Measurements from ENCODE around the gene TTLL1. TPM values are rescaled to one million over a fixed set of nuclear protein-coding genes. Genes with fewer than 3 reads are reported as not detected.

The TTLL1 gene
- total and polyA plus RNA-seq, 2 of the 4 experiments (the other 2 are of a cell fraction), result 10.8 to 13.2 TPM

GRCh38 chr22:43038325-43038724 lies 50.9 kb downstream of the TTLL1 start:
- H3K4me2 ChIP-seq (ENCODE audit: low read depth, low read length), result no peak overlapping the region
- intact Hi-C loops (cut with micrococcal nuclease) (no loop called here), in situ Hi-C loops (cut with MboI; ENCODE audit: low sequenced_read_pairs) (no loop called here), dilution Hi-C loops (cut with HindIII; ENCODE audit: low sequenced_read_pairs, unreplicated experiment) (no loop called here)
- peaks cover 6% of the 10 kb centered on the region for H4K20me1 ChIP-seq (ENCODE audit: insufficient read depth, low read length)
- 68% methylated on average over 3 of the region's 15 CpGs; no CpG with 5 or more reads in 1 of the 2 experiments for WGBS, 2 experiments (ENCODE audit: extremely low coverage in 2 of 2, insufficient read length in 1 of 2)
- no peak overlapping the region for H2AK5ac ChIP-seq (ENCODE audit: low read depth, low read length)
- no peak overlapping the region for H2BK5ac ChIP-seq (ENCODE audit: low read depth, low read length, poor library complexity, severe bottlenecking)
- H3K14ac ChIP-seq (replicated peaks; ENCODE audit: low read depth, low read length), result no peak overlapping the region
- H4K91ac ChIP-seq (ENCODE audit: insufficient read depth, low read depth, low read length), result no peak overlapping the region
- no peak overlapping the region for H3K9ac ChIP-seq (ENCODE audit: low read depth, low read length)
- ATAC-seq (ENCODE audit: low read depth) (no peak), DNase-seq (no peak)
- no peak overlapping the region for H3K18ac ChIP-seq (ENCODE audit: low read depth, low read length)
- CTCF ChIA-PET, result no interaction called here
- H2BK20ac ChIP-seq (ENCODE audit: low read depth, low read length), result no peak overlapping the region
- no peak overlapping the region for H4K5ac ChIP-seq (ENCODE audit: low read depth, low read length)
- no peak overlapping the region for H3K4me3 ChIP-seq (ENCODE audit: insufficient read depth, low read depth, low read length)
- no peaks in the 10 kb centered on the region for H3K79me1 ChIP-seq (ENCODE audit: low read depth in 1 of 2, low read length in 2 of 2)
- no peaks in the 10 kb centered on the region for H3K36me3 ChIP-seq (ENCODE audit: control insufficient read depth, insufficient read depth, low read length)
- no peak overlapping the region for H2AFZ ChIP-seq (replicated peaks; ENCODE audit: low read length, poor library complexity)
- no TSS peak for BruUV-seq (replicated peaks)
- H3K23ac ChIP-seq (ENCODE audit: low read depth, low read length), result no peak overlapping the region
- POLR2A ChIA-PET (ENCODE audit: unreplicated experiment), result no interaction called here
- no peak overlapping the region for H3K4ac ChIP-seq (ENCODE audit: low read depth, low read length)
- no peaks in the 10 kb centered on the region for H3K27me3 ChIP-seq (ENCODE audit: control insufficient read depth, insufficient read depth, low read length)
- H2AK9ac ChIP-seq (replicated peaks; ENCODE audit: low read depth, low read length, poor library complexity), result no peak overlapping the region
- H3K9me1 ChIP-seq (ENCODE audit: insufficient read depth, low read length), result 0 out of 2 replicates have a peak, but pooled peaks cover 2% of the 10 kb centered on the region
- H3K56ac ChIP-seq (ENCODE audit: extremely low read depth, insufficient read depth, low read length), result no peak overlapping the region
- H3K4me1 ChIP-seq (ENCODE audit: control insufficient read depth, insufficient read depth, low read length), result 0 out of 2 replicates have a peak, but pooled peaks cover 1% of the 10 kb centered on the region
- H2BK15ac ChIP-seq (ENCODE audit: low read depth, low read length), result no peak overlapping the region
- no peaks in the 10 kb centered on the region for H3K9me3 ChIP-seq (ENCODE audit: control insufficient read depth, insufficient read depth, low read length)
- H4K8ac ChIP-seq (ENCODE audit: low read depth in 2 of 2, low read length in 2 of 2), result no peak overlapping the region
- no peak overlapping the region for H3K27ac ChIP-seq (ENCODE audit: insufficient read depth, low read length)
- H2BK120ac ChIP-seq (ENCODE audit: low read depth, low read length), result no peak overlapping the region
- TF ChIP-seq MAFK (IDR thresholded peaks at IDR 0.05; ENCODE audit: low read depth, low read length) (no peak), RFX5 (IDR thresholded peaks at IDR 0.05; ENCODE audit: low read depth, low read length) (no peak), CHD1 (IDR thresholded peaks at IDR 0.05; ENCODE audit: low read depth, low read length) (no peak), ELK1 (IDR thresholded peaks at IDR 0.05; ENCODE audit: borderline replicate concordance, low read depth, low read length) (no peak), RCOR1 (IDR thresholded peaks at IDR 0.05; ENCODE audit: insufficient replicate concordance, low read length) (no peak), RAD21 (IDR thresholded peaks at IDR 0.05; ENCODE audit: low read length) (no peak), NFE2L2 (IDR thresholded peaks at IDR 0.05; ENCODE audit: low read depth, low read length) (no peak), FOS (IDR thresholded peaks at IDR 0.05; ENCODE audit: low read depth, low read length) (no peak)
